CD4-positive, alpha-beta memory T cell (primary cell): Measurements from ENCODE around the gene CDH13. TPM values are rescaled to one million over a fixed set of nuclear protein-coding genes. Genes with fewer than 3 reads are reported as not detected.

Source experiments
- CTCF ChIA-PET: fragments of 350-600 bp; sonication (Branson Sonifier 250); formaldehyde crosslinking; loops from one replicate; lab custom pipeline; 2021; ENCODE audit warnings: inconsistent platforms; ENCODE audit not compliant: partially characterized antibody; lab: Charles Lee
- POLR2A ChIA-PET: fragments of 350-600 bp; sonication (Branson Sonifier 250); formaldehyde crosslinking; loops from one replicate; lab custom pipeline; 2021; ENCODE audit not compliant: partially characterized antibody; lab: Charles Lee
- DNase-seq, 5 donors: peaks; one replicate each; pipeline versions ENCODE4 v3.0.0 to v3.0.0-alpha.2; 2020 to 2022; ENCODE audit warnings: mixed read lengths in 1 of 5
- H3K27ac ChIP-seq: one replicate; pipeline ENCODE4 v1.7.0; 2013; ENCODE audit warnings: low read depth, low read length
- H3K27me3 ChIP-seq: 2 replicates; pipeline ENCODE4 v1.7.0; 2013; ENCODE audit warnings: mild to moderate bottlenecking, low read length, moderate library complexity; ENCODE audit not compliant: insufficient read depth
- H3K36me3 ChIP-seq: 2 replicates; pipeline ENCODE4 v1.7.0; 2013; ENCODE audit warnings: mild to moderate bottlenecking, low read length, moderate library complexity; ENCODE audit not compliant: insufficient read depth
- H3K4me1 ChIP-seq: 2 replicates; pipeline ENCODE4 v1.7.0; 2013; ENCODE audit warnings: mild to moderate bottlenecking, low read length, moderate library complexity; ENCODE audit not compliant: insufficient read depth
- H3K4me3 ChIP-seq, 2 donors: one replicate each; pipeline ENCODE4 v1.7.0; 2013; ENCODE audit warnings: low read length in 2 of 2, mild to moderate bottlenecking in 1 of 2
- H3K9me3 ChIP-seq, 2 donors: one replicate each; pipeline ENCODE4 v1.7.0; 2013; ENCODE audit warnings: low read length in 2 of 2, control low read depth in 1 of 2; ENCODE audit not compliant: control insufficient read depth in 1 of 2
- H3K27ac Mint-ChIP-seq, 7 donors: one replicate each; pipeline ENCODE4 v1.8.0; 2020 to 2021; ENCODE audit warnings: mixed read lengths in 7 of 7, mild to moderate bottlenecking in 6 of 7, inconsistent platforms in 3 of 7, moderate library complexity in 3 of 7
- H3K27me3 Mint-ChIP-seq, 2 donors: one replicate each; pipeline ENCODE4 v1.8.0; 2020 to 2021; ENCODE audit warnings: mixed read lengths in 2 of 2
- H3K36me3 Mint-ChIP-seq, 2 donors: one replicate each; pipeline ENCODE4 v1.8.0; 2020 to 2021; ENCODE audit warnings: mixed read lengths in 2 of 2, inconsistent platforms in 1 of 2, mild to moderate bottlenecking in 1 of 2
- H3K4me1 Mint-ChIP-seq, 4 donors: one replicate each; pipeline ENCODE4 v1.8.0; 2020 to 2021; ENCODE audit warnings: mixed read lengths in 4 of 4, mild to moderate bottlenecking in 1 of 4
- H3K4me3 Mint-ChIP-seq, 8 donors: one replicate each; pipeline ENCODE4 v1.8.0; 2020 to 2021; ENCODE audit warnings: mixed read lengths in 8 of 8, mild to moderate bottlenecking in 7 of 8, moderate library complexity in 6 of 8, inconsistent platforms in 3 of 8
- H3K9me3 Mint-ChIP-seq, 8 donors: one replicate each; pipeline ENCODE4 v1.8.0; 2020 to 2021; ENCODE audit warnings: mixed read lengths in 8 of 8, mild to moderate bottlenecking in 5 of 8, inconsistent platforms in 3 of 8, moderate library complexity in 1 of 8
- intact Hi-C: fragments of 100-400 bp; cut with micrococcal nuclease; formaldehyde crosslinking; loops from one replicate; pipeline ENCODE4 v1.15.1; 2023
- polyA plus RNA-seq, 2 donors: library from polyadenylated mRNA; unstranded; fragments of 300-500 nt; fragmentation: Illumina TruSeq; gene quantifications; one replicate each; pipeline ENCODE4 v1.2.3, GENCODE V29; 2021
- total RNA-seq, 2 experiments: library from RNA; stranded (reverse); gene quantifications; one replicate each; pipeline ENCODE4 v1.2.3, GENCODE V29; 2021

The CDH13 gene
- total and polyA plus RNA-seq, 4 experiments from 2014 or later = not detected

GRCh38 chr16:83269048-83269447 is 642.3 kb downstream of the CDH13 start:
- H3K27ac Mint-ChIP-seq = no peak overlapping the region
- POLR2A ChIA-PET = no interaction called here
- peaks cover 0 to 2% (median 0%) of the 10 kb centered on the region in 8 donors for H3K9me3 Mint-ChIP-seq
- CTCF ChIA-PET = no interaction called here
- Histone ChIP-seq H3K36me3 (no peaks in the 10 kb centered on the region), H3K4me1 (no peaks in the 10 kb centered on the region), H3K4me3 (no peak overlapping the region), H3K27me3 (no peaks in the 10 kb centered on the region), H3K9me3 (no peaks in the 10 kb centered on the region), H3K27ac (no peak overlapping the region)
- no peak overlapping the region for H3K4me3 Mint-ChIP-seq
- peaks cover 0 to 1% of the 10 kb centered on the region in 2 donors for H3K27me3 Mint-ChIP-seq
- no peak for DNase-seq
- H3K4me1 Mint-ChIP-seq = no peaks in the 10 kb centered on the region
- no peaks in the 10 kb centered on the region for H3K36me3 Mint-ChIP-seq
- intact Hi-C loops = no loop called here

GRCh38 chr16:83269541-83269940 is 642.8 kb downstream of the CDH13 start:
- intact Hi-C loops = no loop called here
- H3K4me3 Mint-ChIP-seq = no peak overlapping the region
- POLR2A ChIA-PET = no interaction called here
- H3K4me1 Mint-ChIP-seq = no peaks in the 10 kb centered on the region
- peaks cover 0 to 5% (median 0%) of the 10 kb centered on the region in 8 donors for H3K9me3 Mint-ChIP-seq
- Histone ChIP-seq H3K4me1 (no peaks in the 10 kb centered on the region), H3K4me3 (no peak overlapping the region), H3K27me3 (no peaks in the 10 kb centered on the region), H3K27ac (no peak overlapping the region), H3K9me3 (no peaks in the 10 kb centered on the region), H3K36me3 (no peaks in the 10 kb centered on the region)
- no peaks in the 10 kb centered on the region for H3K36me3 Mint-ChIP-seq
- H3K27me3 Mint-ChIP-seq = peaks cover 0 to 1% of the 10 kb centered on the region in 2 donors
- CTCF ChIA-PET = no interaction called here
- DNase-seq = no peak
- no peak overlapping the region for H3K27ac Mint-ChIP-seq

- Mint-ChIP-seq H3K9me3 (peaks cover 0 to 5% (median 0%) of the 10 kb centered on the region in 8 donors), H3K4me3 (no peak overlapping the region), H3K36me3 (no peaks in the 10 kb centered on the region), H3K27ac (no peak overlapping the region), H3K4me1 (no peaks in the 10 kb centered on the region), H3K27me3 (peaks cover 0 to 4% of the 10 kb centered on the region in 2 donors)
- POLR2A ChIA-PET = no interaction called here
- H3K27ac ChIP-seq = no peak overlapping the region
- no peaks in the 10 kb centered on the region for H3K27me3 ChIP-seq
- no peaks in the 10 kb centered on the region for H3K36me3 ChIP-seq
- H3K9me3 ChIP-seq = no peaks in the 10 kb centered on the region
- H3K4me1 ChIP-seq = no peaks in the 10 kb centered on the region
- DNase-seq = no peak
- intact Hi-C loops = no loop called here
- CTCF ChIA-PET = no interaction called here
- H3K4me3 ChIP-seq = no peak overlapping the region
Measured at GRCh38 chr16:83270061-83270460, 643.3 kb downstream of the CDH13 start.

- H3K27ac Mint-ChIP-seq = no peak overlapping the region
- no peaks in the 10 kb centered on the region for H3K27me3 ChIP-seq
- peaks cover 0 to 6% (median 0%) of the 10 kb centered on the region in 8 donors for H3K9me3 Mint-ChIP-seq
- no peak overlapping the region for H3K27ac ChIP-seq
- no peaks in the 10 kb centered on the region for H3K9me3 ChIP-seq
- H3K4me1 Mint-ChIP-seq = no peaks in the 10 kb centered on the region
- H3K27me3 Mint-ChIP-seq = peaks cover 0 to 3% of the 10 kb centered on the region in 2 donors
- H3K36me3 Mint-ChIP-seq = no peaks in the 10 kb centered on the region
- H3K36me3 ChIP-seq = no peaks in the 10 kb centered on the region
- no peak overlapping the region for H3K4me3 Mint-ChIP-seq
- intact Hi-C loops = no loop called here
- no peak overlapping the region for H3K4me3 ChIP-seq
- POLR2A ChIA-PET = no interaction called here
- CTCF ChIA-PET = no interaction called here
- DNase-seq = no peak
- H3K4me1 ChIP-seq = no peaks in the 10 kb centered on the region
Measured at GRCh38 chr16:83270640-83271039, 643.9 kb downstream of the CDH13 start.

GRCh38 chr16:83271123-83271522 is 644.4 kb downstream of the CDH13 start:
- Histone ChIP-seq H3K27ac (no peak overlapping the region), H3K36me3 (no peaks in the 10 kb centered on the region), H3K9me3 (no peaks in the 10 kb centered on the region), H3K4me1 (no peaks in the 10 kb centered on the region), H3K4me3 (no peak overlapping the region), H3K27me3 (no peaks in the 10 kb centered on the region)
- intact Hi-C loops = no loop called here
- Mint-ChIP-seq H3K4me3 (no peak overlapping the region), H3K27ac (no peak overlapping the region), H3K4me1 (no peaks in the 10 kb centered on the region), H3K36me3 (no peaks in the 10 kb centered on the region), H3K9me3 (peaks cover 0 to 8% (median 0%) of the 10 kb centered on the region in 8 donors), H3K27me3 (peaks cover 0 to 3% of the 10 kb centered on the region in 2 donors)
- ChIA-PET POLR2A (no interaction called here), CTCF (no interaction called here)
- DNase-seq = no peak

- no peak for DNase-seq
- no peak overlapping the region for H3K4me3 ChIP-seq
- H3K27ac Mint-ChIP-seq = no peak overlapping the region
- intact Hi-C loops = no loop called here
- no peaks in the 10 kb centered on the region for H3K4me1 ChIP-seq
- H3K9me3 Mint-ChIP-seq = peaks cover 0 to 8% (median 0%) of the 10 kb centered on the region in 8 donors
- no peak overlapping the region for H3K27ac ChIP-seq
- H3K36me3 ChIP-seq = no peaks in the 10 kb centered on the region
- ChIA-PET POLR2A (no interaction called here), CTCF (no interaction called here)
- no peaks in the 10 kb centered on the region for H3K27me3 ChIP-seq
- H3K9me3 ChIP-seq = no peaks in the 10 kb centered on the region
- H3K4me3 Mint-ChIP-seq = no peak overlapping the region
- no peaks in the 10 kb centered on the region for H3K36me3 Mint-ChIP-seq
- H3K4me1 Mint-ChIP-seq = no peaks in the 10 kb centered on the region
- H3K27me3 Mint-ChIP-seq = peaks cover 0 to 3% of the 10 kb centered on the region in 2 donors
Measured at GRCh38 chr16:83271970-83272575, 645.3 kb downstream of the CDH13 start.

- no peak overlapping the region for H3K4me3 ChIP-seq
- Mint-ChIP-seq H3K36me3 (no peaks in the 10 kb centered on the region), H3K27me3 (peaks cover 0 to 3% of the 10 kb centered on the region in 2 donors), H3K27ac (no peak overlapping the region), H3K4me3 (no peak overlapping the region), H3K9me3 (peaks cover 0 to 6% (median 0%) of the 10 kb centered on the region in 8 donors), H3K4me1 (no peaks in the 10 kb centered on the region)
- intact Hi-C loops = no loop called here
- H3K36me3 ChIP-seq = no peaks in the 10 kb centered on the region
- ChIA-PET POLR2A (no interaction called here), CTCF (no interaction called here)
- no peak for DNase-seq
- no peaks in the 10 kb centered on the region for H3K27me3 ChIP-seq
- H3K27ac ChIP-seq = no peak overlapping the region
- no peaks in the 10 kb centered on the region for H3K4me1 ChIP-seq
- H3K9me3 ChIP-seq = no peaks in the 10 kb centered on the region
Measured at GRCh38 chr16:83272843-83273242, 646.1 kb downstream of the CDH13 start.
